ENCODE results near the gene VPS36. TPM values are rescaled to one million over a fixed set of nuclear protein-coding genes. Genes with fewer than 3 reads are reported as not detected.

The VPS36 gene
- total RNA-seq, 1 experiment from 2014 or later = 52.9 TPM

- no peak overlapping the region for H3K27ac ChIP-seq (ENCODE audit: low read depth, low read length, poor library complexity, severe bottlenecking)
- intact Hi-C loops (cut with micrococcal nuclease; ENCODE audit: unreplicated experiment) = no loop called here
- BruUV-seq (replicated peaks) = no TSS peak
- DNase-seq (ENCODE audit: low spot score) = no peak
- CTCF ChIA-PET = no interaction called here
- no peaks in the 10 kb centered on the region for H3K36me3 ChIP-seq (ENCODE audit: insufficient read depth, low read length, poor library complexity, severe bottlenecking)
- POLR2A ChIA-PET (ENCODE audit: low non-redundant PET) = no interaction called here
- H3K27me3 ChIP-seq (replicated peaks; ENCODE audit: insufficient read depth, low read depth, low read length, poor library complexity) = no peaks in the 10 kb centered on the region
- no peaks in the 10 kb centered on the region for H3K4me1 ChIP-seq (ENCODE audit: insufficient read depth, low read length, poor library complexity, severe bottlenecking)
- no peak overlapping the region for H3K4me3 ChIP-seq (ENCODE audit: low read depth, low read length, poor library complexity, severe bottlenecking)
- no peaks in the 10 kb centered on the region for H3K9me3 ChIP-seq (ENCODE audit: low read depth, low read length, poor library complexity, severe bottlenecking)
- TF ChIP-seq EZH2 (IDR thresholded peaks at IDR 0.05; ENCODE audit: borderline replicate concordance, low read depth, low read length, poor library complexity, severe bottlenecking) (no peak), CTCF (conservative IDR thresholded peaks at IDR 0.05; ENCODE audit: low read depth, low read length) (no peak)
Measured at GRCh38 chr13:52383366-52383765, 67.1 kb downstream of the VPS36 start.

GRCh38 chr13:52378312-52378711, 72.1 kb downstream of the VPS36 start:
- TF ChIP-seq CTCF (conservative IDR thresholded peaks at IDR 0.05; ENCODE audit: low read depth, low read length) = no peak
- no peak for TF ChIP-seq EZH2 (IDR thresholded peaks at IDR 0.05; ENCODE audit: borderline replicate concordance, low read depth, low read length, poor library complexity, severe bottlenecking)
- H3K4me1 ChIP-seq (ENCODE audit: insufficient read depth, low read length, poor library complexity, severe bottlenecking) = no peaks in the 10 kb centered on the region
- CTCF ChIA-PET = no interaction called here
- no peak for DNase-seq (ENCODE audit: low spot score)
- no peak overlapping the region for H3K27ac ChIP-seq (ENCODE audit: low read depth, low read length, poor library complexity, severe bottlenecking)
- intact Hi-C loops (cut with micrococcal nuclease; ENCODE audit: unreplicated experiment) = no loop called here
- H3K27me3 ChIP-seq (replicated peaks; ENCODE audit: insufficient read depth, low read depth, low read length, poor library complexity) = no peaks in the 10 kb centered on the region
- no peaks in the 10 kb centered on the region for H3K36me3 ChIP-seq (ENCODE audit: insufficient read depth, low read length, poor library complexity, severe bottlenecking)
- H3K4me3 ChIP-seq (ENCODE audit: low read depth, low read length, poor library complexity, severe bottlenecking) = no peak overlapping the region
- no TSS peak for BruUV-seq (replicated peaks)
- POLR2A ChIA-PET (ENCODE audit: low non-redundant PET) = no interaction called here
- H3K9me3 ChIP-seq (ENCODE audit: low read depth, low read length, poor library complexity, severe bottlenecking) = no peaks in the 10 kb centered on the region

GRCh38 chr13:52377898-52378297, 72.5 kb downstream of the VPS36 start:
- POLR2A ChIA-PET (ENCODE audit: low non-redundant PET) = no interaction called here
- H3K4me3 ChIP-seq (ENCODE audit: low read depth, low read length, poor library complexity, severe bottlenecking) = no peak overlapping the region
- CTCF ChIA-PET = no interaction called here
- H3K36me3 ChIP-seq (ENCODE audit: insufficient read depth, low read length, poor library complexity, severe bottlenecking) = no peaks in the 10 kb centered on the region
- H3K27me3 ChIP-seq (replicated peaks; ENCODE audit: insufficient read depth, low read depth, low read length, poor library complexity) = no peaks in the 10 kb centered on the region
- TF ChIP-seq CTCF (conservative IDR thresholded peaks at IDR 0.05; ENCODE audit: low read depth, low read length) (no peak), EZH2 (IDR thresholded peaks at IDR 0.05; ENCODE audit: borderline replicate concordance, low read depth, low read length, poor library complexity, severe bottlenecking) (no peak)
- DNase-seq (ENCODE audit: low spot score) = no peak
- intact Hi-C loops (cut with micrococcal nuclease; ENCODE audit: unreplicated experiment) = no loop called here
- BruUV-seq (replicated peaks) = no TSS peak
- H3K27ac ChIP-seq (ENCODE audit: low read depth, low read length, poor library complexity, severe bottlenecking) = no peak overlapping the region
- no peaks in the 10 kb centered on the region for H3K9me3 ChIP-seq (ENCODE audit: low read depth, low read length, poor library complexity, severe bottlenecking)
- no peaks in the 10 kb centered on the region for H3K4me1 ChIP-seq (ENCODE audit: insufficient read depth, low read length, poor library complexity, severe bottlenecking)
